Fibroblast of villous mesenchyme (primary cell): ENCODE measurements around the gene EFCAB5. TPM values are rescaled to one million over a fixed set of nuclear protein-coding genes. Genes with fewer than 3 reads are reported as not detected.
A peak's percentile ranks its signal among the peaks of the same experiment; 100 is the strongest.

Source experiments
- DNase-seq: peaks from one replicate; pipeline ENCODE4 v3.0.0-alpha.2; 2010; ENCODE audit warnings: low read depth
- H3K4me3 ChIP-seq: 2 replicates; pipeline ENCODE4 v1.5.1; 2011; ENCODE audit warnings: low read depth, mild to moderate bottlenecking, low read length
- total RNA-seq: library from RNA; depleted of rRNA; stranded (reverse); fragments of >200 nt; gene quantifications from 2 replicates; pipeline ENCODE4 v1.2.3, GENCODE V29; 2012
- TF ChIP-seq, protein P1 (sequence below): IDR thresholded peaks from 2 replicates; pipeline ENCODE4 v1.5.1; 2012; ENCODE audit warnings: low read depth, mild to moderate bottlenecking, low read length; ENCODE audit not compliant: insufficient read depth

EFCAB5 gene
- total RNA-seq, 1 donor: under 0.01 TPM

DNA sequence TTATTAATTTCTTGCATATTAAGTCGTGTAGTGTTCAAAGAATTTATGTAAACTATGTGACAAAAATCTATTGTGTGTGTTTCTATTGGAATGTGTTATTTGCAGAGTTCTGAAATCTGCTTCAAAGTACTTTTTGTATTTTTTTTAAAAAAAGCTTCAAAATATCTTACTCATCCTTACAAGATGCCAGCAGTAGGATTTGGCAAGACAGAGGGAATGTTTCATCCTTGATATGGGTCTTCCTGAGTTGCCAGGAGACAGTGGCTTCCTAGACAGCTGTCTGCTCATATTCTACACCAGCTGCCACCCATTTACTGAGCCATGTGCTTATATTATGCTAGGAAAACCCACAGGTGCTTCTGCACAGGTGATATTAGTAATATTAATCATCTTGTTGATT, 36.4 kb downstream of the EFCAB5 start:
- no peak for DNase-seq
- TF ChIP-seq, protein P1, sequence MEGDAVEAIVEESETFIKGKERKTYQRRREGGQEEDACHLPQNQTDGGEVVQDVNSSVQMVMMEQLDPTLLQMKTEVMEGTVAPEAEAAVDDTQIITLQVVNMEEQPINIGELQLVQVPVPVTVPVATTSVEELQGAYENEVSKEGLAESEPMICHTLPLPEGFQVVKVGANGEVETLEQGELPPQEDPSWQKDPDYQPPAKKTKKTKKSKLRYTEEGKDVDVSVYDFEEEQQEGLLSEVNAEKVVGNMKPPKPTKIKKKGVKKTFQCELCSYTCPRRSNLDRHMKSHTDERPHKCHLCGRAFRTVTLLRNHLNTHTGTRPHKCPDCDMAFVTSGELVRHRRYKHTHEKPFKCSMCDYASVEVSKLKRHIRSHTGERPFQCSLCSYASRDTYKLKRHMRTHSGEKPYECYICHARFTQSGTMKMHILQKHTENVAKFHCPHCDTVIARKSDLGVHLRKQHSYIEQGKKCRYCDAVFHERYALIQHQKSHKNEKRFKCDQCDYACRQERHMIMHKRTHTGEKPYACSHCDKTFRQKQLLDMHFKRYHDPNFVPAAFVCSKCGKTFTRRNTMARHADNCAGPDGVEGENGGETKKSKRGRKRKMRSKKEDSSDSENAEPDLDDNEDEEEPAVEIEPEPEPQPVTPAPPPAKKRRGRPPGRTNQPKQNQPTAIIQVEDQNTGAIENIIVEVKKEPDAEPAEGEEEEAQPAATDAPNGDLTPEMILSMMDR: no peak
- H3K4me3 ChIP-seq: no peak overlapping the region

DNA sequence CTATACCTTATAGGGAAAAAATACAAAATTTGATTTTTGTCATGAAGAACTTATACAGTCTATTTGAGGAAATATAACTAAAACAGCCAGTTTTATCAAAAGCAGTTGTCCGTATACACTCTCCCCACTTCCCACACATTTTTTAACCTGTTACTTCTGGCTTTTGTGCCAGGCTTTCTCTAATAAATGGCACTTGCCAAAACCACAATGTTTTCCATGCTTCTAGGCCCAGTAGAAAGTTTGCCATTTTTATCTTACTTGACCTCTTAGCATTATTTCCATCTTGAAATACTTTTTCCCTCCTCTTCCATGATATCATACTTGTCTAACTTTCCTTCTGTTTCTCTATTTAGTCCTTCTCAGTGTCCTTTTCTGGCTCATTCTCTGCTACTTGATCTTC, 38.8 kb downstream of the EFCAB5 start:
- DNase-seq: no peak
- H3K4me3 ChIP-seq: no peak overlapping the region
- TF ChIP-seq, protein P1: no peak

DNA sequence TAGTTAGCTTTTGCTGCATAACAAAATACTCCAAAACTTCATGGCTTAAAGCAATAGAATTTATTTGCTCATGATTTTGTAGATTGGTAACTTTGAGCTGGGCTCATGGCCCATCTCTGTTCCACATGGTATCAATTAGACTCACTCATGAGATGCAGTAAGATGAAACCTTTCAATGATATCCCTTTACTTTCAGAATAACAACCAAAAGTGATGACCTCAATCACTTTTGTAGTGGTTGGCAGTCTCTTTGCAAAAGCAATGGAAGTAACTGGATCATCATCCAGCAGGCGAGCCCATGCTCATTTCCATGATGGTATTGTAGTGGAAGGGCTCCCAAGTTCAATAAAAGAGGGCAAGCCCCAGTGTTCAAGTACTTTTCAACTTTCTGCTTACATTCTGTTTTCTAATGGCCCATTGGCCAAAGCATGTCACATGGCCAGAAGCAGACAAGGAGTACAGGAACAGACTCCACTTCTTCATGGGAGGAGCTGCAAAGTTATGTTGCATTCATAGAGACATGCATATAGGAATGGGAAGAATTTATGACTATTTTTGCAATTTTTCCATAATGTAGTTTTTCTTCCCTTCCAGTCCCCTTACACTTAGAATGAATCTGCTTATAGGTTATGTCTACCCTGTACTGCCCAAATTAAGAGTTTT, 41.7 kb downstream of the EFCAB5 start:
- peak; percentile 8 for DNase-seq
- no peak overlapping the region for H3K4me3 ChIP-seq
- TF ChIP-seq, protein P1: no peak

DNA sequence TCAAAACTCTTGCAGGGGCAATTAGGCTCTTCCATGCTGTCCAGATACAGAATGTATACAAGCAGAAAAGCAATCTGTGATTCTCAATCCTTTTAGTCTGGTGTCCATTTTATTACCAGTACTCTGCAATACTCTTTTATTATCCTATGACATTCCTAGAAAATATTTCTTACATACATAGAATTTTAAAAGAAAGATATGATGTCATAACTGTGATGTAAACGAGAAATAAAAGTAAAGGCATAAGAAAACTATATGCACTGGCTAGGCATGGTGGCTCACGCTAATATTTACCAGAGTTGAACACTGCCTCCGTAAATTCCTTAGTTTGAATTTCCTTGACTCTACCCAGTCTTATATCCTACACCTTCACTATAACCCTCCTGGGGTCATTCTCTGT, 55.0 kb downstream of the EFCAB5 start:
- no peak for DNase-seq
- H3K4me3 ChIP-seq: no peak overlapping the region
- TF ChIP-seq, protein P1: no peak

DNA sequence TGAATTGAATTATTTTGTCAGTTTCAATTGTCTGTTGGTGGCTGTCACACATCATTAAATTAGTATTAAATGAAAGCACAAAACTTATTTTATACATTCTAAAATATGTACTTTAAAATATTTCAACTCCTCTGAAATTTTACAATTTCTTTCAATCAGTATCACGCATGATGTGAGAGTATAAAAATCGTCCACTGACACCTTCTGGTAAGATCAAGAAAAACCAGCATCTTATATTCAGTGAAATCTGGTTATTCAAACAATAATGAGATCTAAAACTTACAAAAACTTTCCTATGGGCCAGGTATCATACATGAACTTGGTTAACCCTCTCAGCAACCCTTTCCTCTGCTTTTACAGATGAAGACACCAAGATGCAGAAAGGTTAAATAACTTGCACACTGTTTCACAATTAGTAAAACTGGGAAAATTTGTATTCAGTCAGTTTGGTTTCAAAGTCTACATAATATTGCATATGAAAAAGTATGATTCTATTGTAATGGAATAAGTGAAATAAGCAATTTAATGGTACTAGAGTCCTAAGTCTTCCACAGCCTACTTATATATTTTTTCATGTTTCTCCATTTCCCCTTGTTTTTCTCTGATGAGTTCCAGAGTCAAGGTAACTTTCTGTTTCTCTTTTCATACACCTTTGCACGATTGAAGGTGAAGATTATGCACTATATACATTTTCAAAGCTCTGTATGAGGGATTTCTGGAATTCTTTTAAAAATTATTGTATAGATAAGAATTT, 58.7 kb downstream of the EFCAB5 start:
- TF ChIP-seq, protein P1: peak; percentile 5
- no peak for DNase-seq
- H3K4me3 ChIP-seq: no peak overlapping the region

DNA sequence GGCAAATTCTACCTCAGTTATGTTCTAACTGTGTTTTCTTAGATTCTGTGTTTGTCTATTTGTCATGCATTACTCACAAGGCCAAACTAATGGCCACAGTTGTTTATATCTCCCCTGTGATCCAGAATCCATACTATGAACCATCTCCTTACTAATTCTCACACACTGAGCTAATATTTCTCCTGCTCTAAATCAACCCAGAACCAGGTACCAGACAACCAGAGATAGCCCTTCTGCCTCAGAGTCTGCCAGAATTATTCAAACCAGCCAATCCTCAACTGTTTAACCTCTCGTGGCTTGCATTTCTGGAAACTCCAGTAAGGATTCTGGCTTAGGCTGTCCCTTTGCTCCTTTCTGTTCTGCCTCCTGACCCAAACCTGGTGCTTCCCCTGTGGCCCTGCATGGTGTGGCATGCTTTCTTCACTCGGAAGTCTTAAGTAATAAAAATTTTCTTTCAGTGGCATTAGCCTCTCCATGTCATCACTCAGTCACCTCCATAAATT, 59.4 kb downstream of the EFCAB5 start:
- DNase-seq: no peak
- TF ChIP-seq, protein P1: no peak
- no peak overlapping the region for H3K4me3 ChIP-seq
